Measurements from ENCODE around the gene NEURL1.
"Not testable (repeated sequence)": the region's sequence is repeated elsewhere in the genome, so short reads cannot be mapped to it uniquely, and the experiment has no call there.

Gene NEURL1

DNA sequence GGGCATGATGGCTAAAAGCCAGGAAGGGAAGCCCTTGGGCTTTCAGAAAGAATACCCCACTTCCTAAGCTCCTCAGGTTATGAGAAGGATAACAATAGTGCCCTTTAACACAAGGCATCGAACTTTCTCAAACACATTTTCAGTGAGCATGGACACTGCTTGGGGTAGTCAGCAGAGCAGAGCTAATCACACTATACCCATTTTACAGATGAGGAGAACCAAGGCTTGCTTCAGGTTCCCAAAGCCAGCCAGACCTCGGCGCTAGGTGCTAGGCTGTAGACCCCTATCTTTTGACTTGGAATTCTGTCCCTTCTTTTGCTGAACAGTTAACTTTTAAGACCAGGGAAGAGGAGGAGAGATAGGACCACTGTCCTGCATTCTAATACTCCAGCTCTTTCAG is 1.8 kb downstream of the NEURL1 start:
- no peak for DNase-seq

DNA sequence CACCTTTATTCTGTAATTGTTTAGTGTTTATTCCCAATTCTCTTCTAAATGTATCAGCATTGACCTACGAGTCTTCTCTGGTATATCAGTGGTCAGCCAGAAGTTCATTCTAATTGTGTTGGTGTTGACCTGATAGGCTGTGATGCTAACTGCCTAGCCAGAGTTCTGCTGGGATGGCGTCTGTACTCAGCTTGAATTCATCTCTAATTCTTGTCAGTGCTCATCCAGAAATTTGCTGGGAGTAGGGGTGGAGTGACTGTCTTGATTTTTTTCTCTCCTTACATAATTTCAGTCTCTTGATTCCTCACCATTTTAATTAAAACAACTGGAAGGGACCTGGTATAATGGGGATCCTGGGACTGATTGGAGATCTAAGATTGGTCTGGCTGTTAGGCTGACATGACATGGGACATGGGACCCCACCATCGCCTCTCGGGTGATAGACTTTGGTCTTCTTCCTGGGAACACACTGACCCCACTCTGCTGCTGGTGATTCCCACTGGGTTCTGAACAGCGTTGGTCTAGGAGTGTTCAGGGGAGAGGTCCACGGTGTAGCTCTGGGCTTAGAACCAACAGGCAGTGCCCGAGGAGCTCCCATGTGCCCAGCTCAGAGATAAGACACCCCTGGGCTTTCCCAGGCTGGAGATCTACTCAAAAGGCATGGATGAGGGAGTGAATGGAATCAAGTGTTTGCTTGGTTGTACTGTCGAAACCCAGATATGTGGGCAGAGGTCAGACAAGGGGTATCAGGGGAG is 3.8 kb downstream of the NEURL1 start:
- DNase-seq, result no peak

DNA sequence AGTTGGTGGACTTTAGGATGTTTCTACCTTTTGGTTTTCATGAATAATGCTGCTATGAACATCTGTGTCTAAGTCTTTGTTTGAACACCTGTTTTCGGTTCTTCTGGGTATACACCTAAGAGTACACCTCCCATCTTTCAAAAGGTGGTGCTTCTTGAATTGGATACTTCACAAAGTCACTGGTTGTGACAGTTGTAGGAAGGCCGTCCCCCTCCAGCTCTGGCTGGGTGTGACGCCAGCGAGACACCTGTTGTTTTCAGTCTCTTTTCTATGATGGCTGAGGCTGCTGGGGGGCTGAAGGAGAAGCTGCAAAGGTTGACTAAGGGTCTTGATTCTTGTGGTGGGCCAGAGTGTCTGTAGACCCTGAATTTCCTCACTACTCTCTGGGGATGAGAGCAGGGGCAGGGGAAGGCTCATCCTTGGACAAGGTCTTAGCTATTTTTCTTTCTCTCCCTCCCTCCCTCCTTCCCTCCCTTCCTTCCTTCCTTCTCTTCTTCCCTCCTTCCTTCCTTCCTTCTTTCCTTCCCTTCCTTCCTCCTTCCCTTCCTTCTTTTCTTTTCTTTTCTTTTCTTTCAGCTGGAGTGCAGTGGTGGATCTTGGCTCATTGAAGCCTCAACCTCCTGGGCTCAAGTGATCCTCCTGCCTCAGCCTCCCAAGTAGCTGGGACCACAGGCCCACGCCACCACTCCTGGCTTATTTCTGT is 5.6 kb downstream of the NEURL1 start:
- DNase-seq, result no peak

DNA sequence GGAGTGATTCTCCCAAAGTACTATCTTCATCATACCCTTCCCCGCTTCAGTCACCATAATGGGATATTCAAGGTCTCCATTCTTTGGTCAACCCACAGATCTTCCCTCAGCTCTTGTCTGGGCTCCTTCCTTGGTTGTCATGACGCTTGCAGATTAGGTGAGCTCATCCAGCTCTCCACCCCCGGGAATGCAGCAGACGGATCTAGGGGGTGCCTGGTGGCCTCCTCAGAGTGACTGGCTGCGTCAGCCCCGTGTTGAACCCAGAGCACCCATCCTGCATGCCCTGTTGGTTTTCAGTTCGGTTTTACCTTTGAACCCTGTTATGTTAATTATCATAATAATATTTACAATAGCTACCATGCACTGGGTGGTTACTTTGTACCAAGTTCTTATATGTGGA is 6.4 kb downstream of the NEURL1 start:
- DNase-seq, result no peak

DNA sequence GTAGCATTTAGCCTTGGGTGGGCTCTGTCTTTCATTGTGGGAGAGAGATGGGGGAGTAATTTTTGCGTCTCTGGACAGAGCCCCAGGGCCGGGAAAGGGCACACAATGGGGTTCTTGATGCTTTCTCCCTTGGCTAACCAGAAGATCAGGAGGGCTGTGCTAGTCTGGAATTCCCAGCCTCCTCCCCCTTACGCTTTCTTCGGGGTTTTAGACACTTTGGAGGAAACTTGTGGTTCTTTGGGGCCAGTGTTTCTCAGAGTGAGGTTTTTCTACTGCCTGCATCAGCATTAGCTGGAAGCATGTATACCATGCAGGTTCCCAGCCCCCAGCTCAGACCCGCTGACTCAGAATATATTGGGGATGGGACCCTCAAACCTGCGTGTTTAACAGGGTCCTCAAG is 7.0 kb downstream of the NEURL1 start:
- DNase-seq, result no peak

DNA sequence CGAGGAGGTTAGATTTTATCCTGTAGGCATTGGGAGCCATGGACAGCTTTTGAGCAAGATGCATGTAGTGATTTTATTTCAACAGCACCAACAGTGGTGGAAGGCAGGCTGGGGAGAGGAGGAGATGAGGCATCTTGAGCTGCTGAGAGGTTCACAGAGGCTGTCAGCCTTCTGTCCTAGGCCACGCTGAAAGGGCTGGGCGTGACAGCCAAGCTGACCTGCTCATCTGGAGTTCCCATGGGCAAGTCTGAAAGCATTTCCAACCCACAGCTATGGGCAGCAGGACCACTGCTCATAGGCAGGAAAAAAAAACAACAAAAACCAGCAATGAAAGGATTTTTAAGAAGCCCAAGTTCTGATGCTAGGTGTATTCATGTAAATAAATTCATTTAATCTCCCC is 7.7 kb downstream of the NEURL1 start:
- no peak for DNase-seq

DNA sequence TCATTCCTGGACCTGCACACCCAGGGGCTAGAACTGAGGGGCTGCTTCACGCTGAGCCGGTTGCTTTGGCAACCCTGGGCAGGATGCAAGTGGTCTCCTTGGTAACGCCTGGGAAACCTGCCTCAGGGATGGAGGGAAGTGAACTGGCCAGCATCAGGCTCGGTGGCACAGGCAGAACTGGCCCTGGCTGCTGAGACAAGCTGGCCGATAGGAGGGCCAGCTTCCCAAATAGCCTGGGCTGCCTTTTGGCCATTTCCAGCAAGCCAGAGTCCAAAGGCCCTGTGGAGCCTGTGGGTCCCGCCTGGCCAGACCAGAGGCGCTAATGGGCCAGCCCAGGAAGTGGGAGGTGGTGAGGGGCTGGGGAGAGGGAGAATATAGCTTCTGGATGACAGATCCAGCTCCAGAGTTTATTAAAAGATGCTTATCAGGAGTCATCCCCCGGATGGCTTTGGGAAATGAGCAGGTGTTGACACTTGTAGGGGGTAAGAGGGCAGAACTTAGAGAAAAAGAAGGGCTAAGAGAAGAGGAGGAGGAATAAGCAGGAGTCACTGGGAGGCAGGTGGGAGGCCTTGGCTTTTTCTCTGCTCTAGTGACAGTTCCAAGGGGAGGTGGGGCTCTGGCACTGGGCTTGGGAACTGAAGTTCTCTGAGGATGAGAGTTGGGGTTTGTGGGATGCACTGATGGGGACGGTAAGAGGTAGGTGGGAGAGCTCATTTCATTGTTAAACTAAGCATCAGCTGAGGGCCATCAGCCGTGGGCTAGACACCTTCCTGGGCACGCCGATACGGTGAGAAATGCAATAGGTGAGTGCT is 9.6 kb downstream of the NEURL1 start:
- DNase-seq, result no peak

DNA sequence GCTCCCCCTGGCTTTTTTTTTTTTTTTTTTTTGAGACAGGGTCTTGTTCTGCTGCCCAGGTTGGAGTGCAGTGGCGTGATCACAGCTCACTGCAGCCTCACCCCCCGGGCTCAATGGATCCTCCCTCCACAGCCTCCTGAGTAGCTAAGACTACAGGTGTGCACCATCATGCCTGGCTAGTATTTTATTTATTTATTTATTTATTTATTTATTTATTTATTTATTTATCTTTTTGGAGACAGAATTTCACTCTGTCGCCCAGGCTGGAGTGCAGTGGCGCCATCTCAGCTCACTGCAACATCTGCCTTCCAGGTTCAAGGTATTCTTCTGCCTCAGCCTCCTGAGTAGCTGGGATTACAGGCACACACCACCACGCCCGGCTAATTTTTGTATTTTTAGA is 10.3 kb downstream of the NEURL1 start:
- not testable (repeated sequence) for DNase-seq

DNA sequence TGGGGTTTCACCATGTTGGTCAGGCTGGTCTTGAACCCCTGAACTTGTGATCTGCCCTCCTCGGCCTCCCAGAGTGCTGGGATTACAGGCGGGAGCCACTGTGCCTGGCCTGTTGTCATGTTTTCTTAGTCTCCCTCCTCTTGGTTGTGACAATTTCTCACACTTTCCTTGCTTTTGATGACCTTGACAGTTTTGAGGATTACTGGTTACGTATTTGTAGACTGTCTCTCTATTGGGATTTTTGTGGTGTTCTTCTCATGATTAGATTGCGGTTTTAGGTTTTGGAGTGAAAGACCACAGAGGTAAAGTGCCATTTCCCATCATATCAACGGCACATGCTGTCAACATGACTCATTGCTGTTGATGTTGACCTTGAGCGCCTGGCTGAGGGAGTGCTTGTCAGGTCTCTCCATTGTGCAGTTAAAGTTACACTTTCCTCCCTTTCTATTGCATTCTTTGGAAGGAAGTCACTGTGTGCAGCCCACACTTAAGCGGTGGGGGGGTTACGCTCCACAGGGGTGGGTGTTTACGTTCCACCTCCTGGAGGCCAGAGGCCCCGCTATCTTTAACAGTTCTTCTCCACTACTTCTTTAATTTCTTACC is 10.8 kb downstream of the NEURL1 start:
- DNase-seq, result peak; percentile 47

DNA sequence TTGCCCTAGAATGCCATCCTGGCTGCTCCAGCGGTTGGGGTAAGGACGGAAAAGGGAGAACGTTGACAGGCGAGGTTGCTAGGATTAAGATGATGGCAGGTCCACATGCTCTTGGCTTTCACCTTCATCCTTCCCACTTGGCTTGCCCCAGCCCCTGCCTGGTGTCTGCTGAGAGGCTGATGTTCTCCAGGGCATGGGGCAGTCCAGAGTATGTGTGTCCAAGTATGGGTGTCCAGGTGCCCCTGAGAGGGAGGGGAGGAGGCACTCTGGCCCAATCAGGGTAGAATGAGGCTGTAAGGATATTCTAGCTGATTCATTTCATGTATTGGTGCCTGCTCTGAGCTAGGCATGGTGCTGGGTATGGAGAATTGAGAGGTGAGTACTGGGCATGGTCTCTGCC is 12.6 kb downstream of the NEURL1 start:
- no peak for DNase-seq

DNA sequence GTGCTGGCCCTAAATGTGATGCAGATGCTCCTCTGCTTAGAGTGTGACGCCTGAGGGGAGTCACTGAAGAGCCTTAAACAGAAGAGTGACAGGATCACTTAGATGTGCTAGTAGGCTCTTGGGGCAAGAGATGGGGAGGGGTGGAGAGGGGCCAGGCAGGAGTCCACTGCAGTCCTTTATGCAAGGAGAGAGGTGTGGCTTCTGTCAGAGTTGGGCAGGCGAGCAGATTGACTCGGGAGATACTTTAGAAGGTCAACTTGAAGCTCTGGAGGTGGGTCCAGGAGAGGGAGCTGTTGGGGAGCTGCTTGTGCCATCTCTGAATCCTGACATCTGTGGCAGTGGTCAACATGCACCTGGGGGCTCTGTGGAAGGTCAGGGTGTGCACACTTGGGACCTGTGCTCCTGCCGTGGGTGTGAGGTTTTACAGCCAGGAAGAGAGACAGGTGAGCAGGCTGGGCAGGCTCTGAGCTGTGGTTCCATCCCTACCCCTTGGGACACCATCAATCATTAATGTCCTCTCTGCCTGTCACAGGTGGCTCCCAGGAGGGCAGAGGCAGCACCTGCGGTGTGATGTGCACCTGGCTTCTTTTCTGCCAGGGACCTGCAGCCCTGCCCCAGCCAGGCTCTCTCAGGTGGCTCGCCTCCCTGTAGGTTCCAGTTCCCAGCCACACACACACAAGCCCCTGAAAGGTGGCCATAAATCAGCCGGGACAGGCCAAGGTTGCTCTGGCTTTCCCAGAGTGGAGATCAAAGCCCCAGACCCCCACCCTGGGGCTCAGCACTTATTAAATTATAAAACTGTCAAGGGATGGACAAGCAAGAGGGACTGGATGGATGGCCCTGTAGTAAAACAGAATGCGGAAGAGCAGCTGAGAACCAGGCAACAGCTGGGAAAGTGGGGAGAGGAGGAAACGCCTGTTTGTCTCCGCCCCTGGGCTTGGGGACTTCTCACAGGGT is 14.0 kb downstream of the NEURL1 start:
- DNase-seq, result no peak

DNA sequence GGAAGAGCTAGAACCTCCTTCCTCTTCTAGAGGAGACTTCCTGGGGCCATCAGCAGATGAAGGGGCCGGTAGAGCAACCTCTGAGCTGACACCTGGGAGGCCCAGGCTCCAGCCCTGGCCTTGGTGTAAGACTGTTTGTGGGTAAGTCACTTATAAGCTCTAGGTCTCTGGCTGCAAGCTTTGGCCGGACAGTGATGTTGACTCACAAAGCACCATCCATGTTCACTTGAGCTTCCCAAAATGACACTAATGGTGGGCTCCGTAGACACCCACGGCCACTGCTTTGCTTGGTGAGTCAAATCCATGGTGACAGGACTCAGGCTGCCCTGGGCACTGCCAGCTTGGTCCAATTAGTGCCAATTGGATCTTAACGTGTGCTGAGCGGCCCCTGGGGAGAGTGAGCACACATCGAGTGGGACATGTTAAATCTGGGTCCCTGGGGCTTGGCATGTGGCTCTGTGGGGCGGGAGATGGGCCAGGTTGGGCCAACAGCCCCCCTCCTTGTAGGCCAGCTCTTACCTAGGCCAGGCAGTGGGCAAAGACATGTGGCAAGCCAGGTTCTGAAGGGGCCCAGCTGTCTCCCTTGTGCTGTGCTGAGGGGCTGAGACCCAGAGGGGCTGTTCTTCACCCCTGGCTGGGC is 16.7 kb downstream of the NEURL1 start:
- DNase-seq, result no peak

DNA sequence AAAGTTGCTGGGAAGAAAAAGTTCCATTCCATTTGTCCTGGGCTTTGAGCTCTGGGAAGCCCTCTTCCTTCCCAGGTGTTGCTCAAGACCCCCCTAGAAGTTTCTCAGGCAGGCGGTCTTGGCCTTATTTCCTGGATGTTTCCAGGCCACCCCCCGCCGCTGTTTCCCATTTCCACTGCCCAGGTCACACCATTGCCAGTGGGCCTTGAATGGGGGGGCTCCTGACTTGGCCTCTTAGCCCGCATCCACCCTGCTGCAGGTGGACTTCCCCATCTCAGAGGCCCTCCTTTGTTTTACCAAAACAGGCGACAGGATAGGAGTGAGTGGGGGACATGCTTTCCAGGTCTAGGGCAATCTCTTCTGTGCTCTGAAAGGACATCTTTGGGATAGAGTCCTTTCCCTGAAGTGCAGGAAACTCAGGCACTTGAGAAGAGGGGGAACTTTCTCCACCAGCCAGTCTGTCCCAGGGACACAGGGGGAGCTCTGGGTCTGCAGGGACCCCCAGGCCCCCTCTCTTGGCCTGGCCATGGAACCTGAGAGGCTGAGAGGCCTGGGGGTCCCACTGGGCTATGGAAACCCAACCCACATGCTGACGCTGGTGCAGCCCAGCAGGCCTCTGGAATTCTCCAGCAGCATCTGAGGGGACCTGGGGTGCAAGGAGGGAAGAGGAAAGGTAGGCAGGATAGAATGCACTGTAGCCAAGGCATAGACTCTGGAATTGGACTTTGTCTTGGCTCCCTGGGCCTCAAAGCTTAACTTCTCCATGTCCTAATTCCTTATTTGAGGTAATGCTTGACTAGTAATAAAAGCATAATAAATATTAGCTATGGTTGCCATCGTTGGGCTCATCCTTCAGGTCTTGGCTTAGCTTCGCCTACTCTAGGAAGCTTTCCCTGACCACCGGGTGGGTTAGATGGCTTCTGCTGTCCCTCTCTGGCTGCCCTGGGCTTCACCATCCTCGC is 17.6 kb downstream of the NEURL1 start:
- no peak for DNase-seq

DNA sequence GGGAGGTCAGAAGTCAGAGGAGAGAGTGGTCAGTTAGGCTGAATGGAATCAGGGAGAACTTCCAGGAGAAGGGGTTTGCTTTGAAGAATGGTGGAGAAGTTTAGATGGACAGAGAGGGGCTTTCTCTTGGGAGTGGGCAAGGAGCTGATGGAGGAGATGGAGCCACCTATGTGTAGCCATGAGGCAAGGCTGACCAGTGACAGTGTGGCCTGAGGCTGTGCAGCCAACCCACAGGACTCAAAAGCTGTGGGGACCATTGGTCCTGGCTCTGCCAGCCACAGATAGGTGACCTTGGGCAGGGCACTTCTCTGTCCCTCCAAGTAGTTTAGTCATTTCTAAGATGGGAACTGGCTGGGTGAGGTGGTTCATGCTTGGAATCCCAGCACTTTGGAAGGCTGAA is 18.7 kb downstream of the NEURL1 start:
- DNase-seq, result no peak

DNA sequence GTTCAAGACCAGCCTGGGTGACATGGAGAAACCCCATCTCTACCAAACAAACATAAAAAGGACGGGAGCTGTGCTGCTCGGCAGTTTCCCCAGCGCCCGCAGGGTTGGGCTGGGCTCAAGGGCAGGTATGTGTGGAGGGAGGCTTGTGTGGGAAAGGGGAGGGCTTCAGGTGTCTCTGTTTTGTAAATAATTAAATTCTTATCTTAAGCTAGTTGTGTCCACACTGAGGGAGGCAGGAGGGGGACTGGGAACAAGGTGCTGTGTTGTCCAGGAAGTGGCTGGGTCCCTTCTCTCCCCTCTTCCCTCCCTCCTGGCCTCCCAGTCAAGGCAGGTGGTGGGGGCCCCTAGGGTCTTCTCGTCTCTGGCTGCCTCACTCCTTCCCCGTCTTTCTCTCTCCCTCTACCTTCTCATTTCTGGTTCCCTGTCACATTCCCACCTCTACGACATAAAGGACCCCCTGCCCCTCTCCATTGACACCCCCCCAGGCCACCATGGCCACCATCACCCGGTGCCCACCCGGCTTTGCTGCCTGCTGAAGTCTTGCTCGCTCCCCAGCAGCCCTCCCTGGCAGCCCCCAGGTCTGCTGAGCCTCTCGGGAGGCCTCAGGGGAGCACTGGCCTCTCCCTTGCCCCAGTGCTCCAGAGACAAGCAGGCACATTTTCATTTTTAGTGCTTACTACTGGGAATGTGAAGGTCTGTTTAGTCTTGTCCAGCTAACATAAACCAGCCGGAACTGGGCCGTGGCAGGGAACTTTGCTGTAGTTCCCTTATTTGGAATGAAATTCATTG is 19.3 kb downstream of the NEURL1 start:
- no peak for DNase-seq

DNA sequence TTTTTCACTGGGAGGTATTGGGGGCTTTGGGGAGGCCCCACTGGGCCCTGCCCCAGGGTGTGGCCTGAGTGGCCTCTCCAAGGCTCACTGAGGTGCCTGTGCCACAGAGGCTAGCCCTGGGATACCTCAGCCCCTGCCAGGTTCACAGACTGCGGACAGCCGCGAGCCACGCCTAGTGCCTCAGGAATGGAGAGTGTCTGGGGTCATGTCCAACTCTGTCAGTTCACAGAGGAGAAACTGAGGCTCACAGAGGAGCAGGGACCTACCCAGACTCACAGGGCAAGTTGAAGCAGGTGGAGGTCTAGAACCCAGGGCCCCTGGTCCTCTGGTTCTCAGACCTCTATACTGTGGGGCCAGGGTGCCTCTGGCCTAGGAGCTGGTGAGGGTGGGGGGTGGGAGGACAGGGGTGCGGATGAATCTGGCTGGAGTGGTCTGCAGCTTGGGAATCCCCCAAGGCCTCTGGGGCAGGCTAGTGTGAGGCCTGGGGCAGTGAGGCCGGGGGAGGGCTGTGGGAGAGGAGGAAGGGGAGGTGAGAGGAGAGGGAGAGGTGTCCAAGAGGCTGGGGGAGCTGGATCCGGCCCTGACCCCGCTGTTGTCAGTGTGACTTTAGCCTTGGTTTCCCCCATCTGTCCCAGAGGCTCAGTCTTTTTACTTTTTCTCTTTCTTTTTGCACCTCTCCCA is 20.0 kb downstream of the NEURL1 start:
- no peak for DNase-seq

DNA sequence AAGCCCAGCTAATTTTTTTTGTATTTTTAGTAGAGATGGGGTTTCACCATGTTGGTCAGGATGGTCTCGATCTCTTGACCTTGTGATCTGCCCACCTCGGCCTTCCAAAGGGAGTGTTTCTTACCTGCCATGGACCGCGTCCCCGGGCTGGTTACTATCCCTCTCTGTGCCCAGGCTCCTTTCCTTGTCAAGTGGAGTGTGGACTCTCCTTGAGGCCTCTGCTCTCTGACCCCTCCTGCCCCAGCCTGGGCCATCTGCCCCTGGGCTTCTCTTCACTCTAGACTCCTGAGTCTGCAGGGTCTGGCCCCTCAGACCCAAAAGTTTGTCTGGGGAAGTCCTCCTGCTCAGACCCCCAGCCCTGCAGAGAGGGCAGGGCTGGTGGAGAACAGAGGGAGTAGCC is 20.7 kb downstream of the NEURL1 start:
- DNase-seq, result no peak

DNA sequence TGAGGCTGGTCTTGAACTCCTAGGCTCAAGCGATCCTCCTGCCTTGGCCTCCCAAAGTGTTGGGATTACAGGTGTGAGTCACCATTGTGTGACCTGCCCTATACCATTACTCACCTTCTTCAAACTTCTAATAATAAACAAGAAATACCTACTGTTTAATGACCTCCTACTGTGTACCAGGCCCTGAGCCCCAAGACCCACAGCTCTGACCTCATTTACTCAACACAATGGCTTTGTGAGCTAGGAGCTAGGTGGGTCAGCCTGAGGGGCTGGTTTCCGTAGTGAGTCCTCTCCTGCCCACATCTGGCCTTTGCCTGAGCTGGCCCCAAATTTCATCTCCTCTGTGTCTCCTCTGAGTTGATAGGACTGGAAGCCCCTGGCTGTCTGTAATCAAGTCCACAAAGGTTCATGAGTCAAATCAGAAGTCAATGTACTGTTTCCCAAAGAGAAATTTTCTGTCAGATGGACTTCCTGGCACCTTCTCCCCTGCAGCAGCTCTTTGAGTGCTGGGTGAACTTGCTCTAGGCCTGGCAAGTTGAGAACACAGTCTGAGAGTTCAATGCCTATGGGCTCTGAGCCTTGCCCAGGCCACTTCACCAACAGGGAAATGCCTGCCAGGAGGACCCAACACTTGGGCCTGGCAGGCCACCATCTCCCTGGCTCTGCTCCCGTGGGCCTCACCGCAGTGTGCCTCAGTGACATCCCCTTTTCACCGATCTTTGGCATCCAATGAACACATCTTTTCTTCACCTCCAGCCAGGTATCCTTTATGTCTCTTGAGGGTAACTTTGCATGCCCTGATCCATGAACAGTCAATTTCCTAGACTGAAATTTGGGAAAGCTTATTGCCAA is 24.0 kb downstream of the NEURL1 start:
- DNase-seq, result no peak

Data from CD4-positive, alpha-beta T cell treated with Interleukin-21 for 1 hour (primary cell).